Measurements from ENCODE around the gene RNF125.

RNF125 gene

DNA sequence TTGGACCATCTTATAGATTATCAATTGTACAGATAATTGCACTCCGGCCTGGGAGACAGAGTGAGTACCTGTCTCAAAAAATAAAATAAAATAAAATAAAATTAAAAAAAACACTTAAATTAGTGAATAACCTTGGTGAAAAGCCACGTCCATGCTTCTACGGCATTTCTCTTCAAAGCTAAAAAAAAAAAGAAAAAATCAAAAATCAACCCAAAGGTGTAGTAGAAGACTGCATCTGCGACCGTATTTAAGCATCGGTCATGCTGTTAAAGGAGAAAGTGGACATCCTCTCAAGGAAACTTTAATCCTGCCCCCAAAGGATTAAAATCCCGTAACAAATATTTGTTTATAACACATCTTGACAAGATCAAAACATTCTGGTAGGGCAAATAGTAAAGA is 72.7 kb downstream of the RNF125 start:
- no peak for DNase-seq (ENCODE audit: low read depth)

DNA sequence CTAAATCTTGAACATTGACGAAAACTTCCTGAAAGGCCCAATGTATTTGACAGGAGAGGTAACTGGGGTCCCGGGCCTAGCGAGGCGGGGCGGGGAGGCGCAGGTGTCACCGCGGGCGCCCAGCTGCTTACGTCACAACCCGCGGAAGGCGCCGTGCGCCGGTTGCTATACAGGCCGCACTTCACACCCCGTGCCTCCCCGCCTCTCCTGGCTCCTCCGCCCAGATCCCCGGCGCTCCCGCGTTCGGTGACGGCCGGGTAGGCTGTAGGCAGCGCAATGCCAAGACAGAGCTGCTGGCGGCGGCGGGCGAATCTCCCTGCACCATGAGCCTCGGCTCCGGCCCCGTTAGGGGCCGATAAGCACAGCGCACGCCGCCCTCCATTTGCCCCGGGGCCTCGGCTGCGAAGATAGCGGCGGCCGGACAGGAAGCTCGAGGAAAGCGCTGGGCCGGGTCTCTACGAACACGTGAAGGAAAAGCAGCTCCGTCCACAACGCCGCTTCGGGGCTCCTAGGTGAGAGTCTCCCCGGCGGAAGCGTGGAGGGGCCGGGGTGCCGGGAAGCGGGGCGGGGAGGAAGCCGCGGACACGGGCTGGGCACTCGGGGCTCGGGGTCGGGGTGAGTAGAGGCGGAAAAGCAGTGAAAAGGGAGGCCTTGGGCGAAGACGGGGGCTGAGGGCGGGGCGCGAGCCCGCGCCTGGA is 73.2 kb downstream of the RNF125 start, which contains the start of gene RNF138:
Gene RNF138, plus strand, starts transcription at position 151 of the 698 bp plus-strand sequence. CDS start 903 bp downstream, outside the sequence.
- DNase-seq (ENCODE audit: low read depth) = peak; percentile 73

DNA sequence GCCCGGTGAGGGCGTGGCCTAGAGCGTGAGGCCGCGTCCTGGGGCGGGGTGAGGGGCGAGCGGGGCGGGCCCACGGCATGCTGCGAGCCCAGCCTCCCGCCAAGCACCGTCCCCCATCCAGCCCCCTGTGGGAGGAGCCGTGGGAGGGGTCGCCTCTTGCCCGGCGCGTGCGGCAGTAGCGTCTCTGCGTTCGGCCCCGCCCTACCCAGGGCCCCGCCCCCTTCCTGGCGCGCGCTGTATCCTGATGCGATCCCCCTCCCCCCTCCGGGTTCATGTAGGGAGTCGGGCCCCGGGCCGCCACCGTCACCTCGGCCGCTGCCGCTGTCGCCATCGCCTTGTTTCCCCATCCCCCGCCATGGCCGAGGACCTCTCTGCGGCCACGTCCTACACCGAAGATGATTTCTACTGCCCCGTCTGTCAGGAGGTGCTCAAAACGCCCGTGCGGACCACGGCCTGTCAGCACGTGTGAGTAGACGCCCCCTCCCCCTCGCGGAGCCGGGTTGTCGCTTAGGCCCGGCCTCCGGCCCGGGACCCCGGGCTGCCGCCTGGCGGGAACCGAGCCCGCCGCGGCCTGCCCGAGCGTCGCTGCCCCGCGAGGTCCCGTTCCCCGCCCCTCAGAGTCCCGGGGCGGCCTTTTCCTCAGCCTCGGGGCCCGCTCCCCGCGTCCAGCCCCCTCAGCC is 73.9 kb downstream of the RNF125 start:
- DNase-seq (ENCODE audit: low read depth) = peak; percentile 99

DNA sequence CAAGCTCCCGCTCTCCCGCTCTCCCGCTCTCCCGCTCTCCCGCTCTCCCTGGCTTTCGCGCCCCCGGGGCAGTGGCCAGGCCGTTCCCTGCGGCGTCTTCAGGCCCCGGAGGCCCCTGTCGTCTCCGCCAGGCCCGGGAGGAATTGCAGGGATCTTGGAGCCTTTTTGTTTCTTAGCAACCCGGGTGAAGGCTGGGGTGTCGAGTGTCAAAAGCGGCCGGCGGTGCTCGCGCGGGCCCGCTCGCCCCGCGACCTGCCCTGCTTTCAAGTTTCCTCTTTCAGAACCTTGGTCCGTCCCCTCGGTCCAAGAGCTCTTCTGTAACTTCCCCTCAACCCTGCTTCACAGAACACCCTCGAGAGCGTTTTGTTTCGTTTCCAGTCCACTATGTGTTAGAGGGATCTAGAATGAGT is 74.5 kb downstream of the RNF125 start:
- peak; percentile 11 for DNase-seq (ENCODE audit: low read depth)

DNA sequence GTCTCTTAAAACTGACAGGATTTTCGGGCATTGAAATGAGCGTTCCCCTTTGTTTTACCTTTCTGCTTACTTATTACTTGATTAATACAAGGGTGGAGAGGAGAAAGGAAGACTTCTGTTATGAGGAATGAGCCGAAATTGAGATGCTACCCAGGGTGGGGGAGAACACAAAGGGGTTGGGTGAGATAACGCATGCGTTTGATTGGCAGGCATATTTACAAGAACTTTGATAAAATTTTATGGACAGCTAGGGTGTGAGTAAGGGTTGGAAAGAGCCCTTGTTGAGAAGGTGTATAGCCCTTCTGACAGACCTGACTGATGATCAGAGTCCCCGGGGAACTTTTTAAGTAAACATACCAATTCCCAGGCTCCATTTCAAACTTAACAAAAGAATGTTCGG is 74.9 kb downstream of the RNF125 start:
- no peak for DNase-seq (ENCODE audit: low read depth)

DNA sequence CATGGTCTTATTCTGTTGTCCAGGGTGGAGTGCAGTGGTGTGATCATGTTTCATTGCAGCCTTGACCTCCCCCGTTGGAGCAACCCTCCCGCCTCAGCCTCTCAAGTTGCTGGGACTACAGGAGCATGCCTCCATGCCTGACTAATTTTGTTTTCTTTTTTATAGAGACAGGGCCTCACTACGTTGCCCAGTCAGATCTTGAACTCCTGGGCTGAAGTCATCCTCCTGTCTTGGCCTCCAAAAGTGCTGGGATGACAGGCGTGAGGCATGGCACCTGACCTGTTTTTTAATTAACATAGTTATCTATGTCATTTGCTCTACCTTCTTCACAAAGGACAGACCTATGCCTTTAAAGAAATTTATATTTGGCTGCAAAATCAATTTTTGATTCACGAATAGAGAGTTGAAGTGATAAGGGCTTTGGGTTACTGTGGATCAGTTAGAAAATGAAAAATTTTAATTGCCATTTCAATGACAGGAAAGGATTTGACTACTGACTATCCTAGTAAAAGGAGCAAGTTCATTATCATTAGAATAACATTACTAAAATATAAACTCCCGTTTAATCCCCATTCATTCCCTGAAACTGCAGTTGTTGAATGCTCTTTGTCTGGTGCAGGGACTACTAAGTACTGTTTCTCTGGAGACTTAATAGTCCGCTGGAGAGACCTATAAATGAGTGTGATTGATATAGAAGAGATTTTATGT is 76.7 kb downstream of the RNF125 start:
- DNase-seq (ENCODE audit: low read depth) = no peak

DNA sequence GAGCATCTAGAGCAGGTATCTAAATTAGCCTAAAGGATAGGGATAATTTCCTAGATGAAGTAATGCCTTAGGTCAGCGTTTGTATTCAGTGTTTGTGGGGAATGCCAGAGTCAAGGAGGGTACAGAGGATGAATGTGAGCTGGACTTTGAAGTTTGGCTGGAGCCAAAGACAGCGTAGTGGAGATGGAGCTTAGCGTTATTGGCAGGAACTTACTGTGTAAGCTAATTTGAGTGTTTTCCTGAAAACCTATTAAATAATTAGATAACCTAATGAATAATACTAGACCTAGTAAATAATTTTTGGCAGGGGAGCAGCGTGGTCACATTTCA is 77.2 kb downstream of the RNF125 start:
- no peak for DNase-seq (ENCODE audit: low read depth)

DNA sequence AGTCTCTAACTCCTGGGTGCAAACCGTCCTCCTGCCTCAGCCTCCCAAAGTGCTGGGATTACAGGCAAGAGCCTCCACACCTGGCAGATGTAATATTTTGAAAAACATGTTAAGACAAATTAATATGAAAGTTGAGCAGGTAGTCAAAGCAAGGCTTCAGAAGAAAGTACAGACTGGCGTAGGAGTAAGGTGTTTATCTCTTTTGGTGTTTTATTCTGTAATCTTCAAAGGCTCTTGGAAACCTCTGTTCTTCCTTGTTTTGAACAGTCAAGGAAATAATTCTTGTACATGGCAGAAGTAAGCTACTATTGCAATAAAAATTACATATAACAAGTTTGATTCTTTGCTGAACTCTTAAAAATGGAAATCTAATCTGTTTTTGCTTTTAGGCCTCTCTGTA is 78.3 kb downstream of the RNF125 start:
- no peak for DNase-seq (ENCODE audit: low read depth)

DNA sequence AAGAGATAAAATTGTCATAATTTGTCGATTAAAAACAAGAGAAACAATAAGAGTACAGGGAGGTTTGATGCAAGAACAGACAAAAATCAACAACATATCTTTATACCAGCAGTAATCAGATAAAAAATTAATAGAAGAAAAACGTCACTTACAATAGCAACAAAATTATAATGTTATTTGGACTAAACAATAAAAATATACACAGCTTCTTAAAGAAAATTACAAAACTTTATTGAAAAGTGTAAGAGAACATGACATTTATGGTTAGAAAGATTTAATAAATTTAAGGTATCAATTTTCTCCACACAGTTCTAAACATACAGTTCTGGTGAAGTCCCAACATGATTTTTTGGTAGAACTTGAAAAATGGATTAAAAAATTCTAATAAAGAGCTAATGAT is 85.9 kb downstream of the RNF125 start:
- DNase-seq (ENCODE audit: low read depth) = no peak

DNA sequence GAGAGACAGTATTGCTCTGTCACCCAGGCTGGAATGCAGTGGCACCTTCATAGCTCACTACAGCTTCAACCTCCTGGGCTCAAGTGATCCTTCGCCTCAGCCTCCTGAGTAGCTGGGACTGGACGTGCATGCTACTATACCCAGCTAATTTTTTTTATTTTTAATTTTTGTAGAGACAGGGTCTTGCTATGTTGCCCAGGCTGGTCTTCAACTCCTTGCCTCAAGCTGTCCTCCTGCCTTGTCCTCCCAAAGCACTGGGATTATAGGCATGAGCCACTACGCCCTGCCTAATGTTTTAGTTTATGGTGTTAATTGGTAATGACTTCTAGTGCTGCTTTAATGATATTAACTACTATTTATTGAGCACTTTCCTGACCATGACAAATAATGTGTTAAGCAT is 91.4 kb downstream of the RNF125 start:
- no peak for DNase-seq (ENCODE audit: low read depth)

DNA sequence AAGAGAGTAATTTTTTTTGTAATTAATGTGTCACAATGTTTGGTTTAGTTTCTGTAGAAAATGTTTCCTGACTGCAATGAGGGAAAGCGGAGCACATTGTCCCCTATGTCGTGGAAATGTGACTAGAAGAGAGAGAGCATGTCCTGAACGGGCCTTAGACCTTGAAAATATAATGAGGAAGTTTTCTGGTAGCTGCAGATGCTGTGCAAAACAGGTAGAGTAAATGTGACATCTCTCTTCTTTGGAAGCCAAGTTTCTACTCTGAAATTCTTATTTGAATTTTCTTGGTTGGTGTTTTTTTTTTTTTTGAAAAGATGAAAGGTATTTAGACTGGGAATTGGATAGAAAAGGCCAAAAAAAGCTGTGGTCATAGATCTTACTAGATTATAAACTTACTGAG is 93.1 kb downstream of the RNF125 start:
- DNase-seq (ENCODE audit: low read depth) = no peak

DNA sequence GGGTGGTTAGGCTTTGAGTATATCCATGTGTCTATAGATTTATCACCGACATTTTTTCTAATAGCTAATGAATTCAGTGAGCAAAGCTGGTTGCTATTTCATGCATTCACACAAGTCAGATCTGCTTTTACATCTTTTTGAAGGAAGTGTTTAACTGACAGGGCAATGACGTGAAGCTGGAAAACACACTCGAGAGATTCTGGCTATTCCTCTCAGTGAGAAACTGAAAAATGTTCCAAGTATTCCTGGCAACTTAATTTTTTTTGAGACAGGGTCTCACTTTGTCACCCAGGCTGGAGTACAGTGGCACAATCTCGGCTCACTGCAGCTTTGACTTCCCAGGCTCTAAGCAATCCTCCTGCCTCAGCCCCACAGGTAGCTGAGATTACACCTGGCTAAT is 94.2 kb downstream of the RNF125 start:
- no peak for DNase-seq (ENCODE audit: low read depth)

DNA sequence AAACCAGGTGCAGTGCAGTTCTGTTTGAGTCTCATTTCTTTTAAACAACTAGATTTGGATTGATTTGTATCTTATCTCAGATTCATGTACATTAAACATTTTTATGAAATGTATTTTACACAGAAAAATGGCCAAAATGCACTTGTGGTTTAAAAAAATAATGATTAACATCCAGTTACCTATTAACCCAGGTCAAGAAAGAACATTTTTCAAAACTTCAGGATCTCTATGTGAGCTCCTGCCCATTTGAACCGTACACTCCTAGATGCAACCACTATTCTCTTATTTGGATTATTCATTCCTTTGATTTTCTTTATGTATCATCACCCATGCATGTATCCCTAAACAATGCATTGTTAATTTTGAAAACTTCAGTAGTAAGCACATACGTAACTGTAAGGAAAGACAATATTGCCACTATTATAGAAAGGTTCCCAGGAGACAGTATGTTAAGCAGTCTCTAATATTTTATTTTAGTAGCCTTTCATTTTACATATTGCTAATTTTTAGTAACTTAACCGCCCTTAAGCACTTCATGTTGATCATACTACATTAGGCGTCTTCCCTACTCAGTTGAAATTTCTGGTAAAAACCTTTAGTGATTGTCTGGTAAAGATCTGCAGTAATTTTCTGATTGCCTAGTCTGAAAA is 95.8 kb downstream of the RNF125 start:
- no peak for DNase-seq (ENCODE audit: low read depth)

DNA sequence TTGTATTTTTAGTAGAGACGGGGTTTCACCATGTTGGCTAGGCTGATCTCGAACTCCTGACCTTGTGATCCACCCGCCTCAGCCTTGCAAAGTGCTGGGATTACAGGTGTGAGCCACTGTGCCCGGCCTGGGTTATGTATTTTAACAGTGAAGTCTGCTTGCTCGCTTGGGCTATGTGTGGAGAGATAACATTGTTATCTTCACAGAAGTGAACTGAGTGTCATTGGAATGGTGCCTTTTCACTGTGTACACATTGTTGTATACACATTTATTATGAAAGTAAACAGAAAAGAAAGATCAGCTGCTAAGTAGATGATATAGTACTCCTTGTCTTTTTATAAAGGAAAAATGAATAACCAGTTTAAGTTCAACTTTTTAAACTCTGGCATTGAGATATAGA is 103.4 kb downstream of the RNF125 start:
- no peak for DNase-seq (ENCODE audit: low read depth)
